PFSK-1 (cell line): Measurements from ENCODE around the gene MTX1.

Experiments
- FOXP2 ChIP-seq: optimal IDR thresholded peaks from 2 replicates; pipeline ENCODE3; 2011; ENCODE audit warnings: borderline replicate concordance, control low read depth, inconsistent platforms; ENCODE audit not compliant: insufficient read depth; ENCODE audit errors: extremely low read length, extremely low read depth
- POLR2AphosphoS5 ChIP-seq: IDR thresholded peaks from 2 replicates; pipeline ENCODE4 v1.6.1; 2012; ENCODE audit warnings: low read depth, mild to moderate bottlenecking, control low read depth, low read length, moderate library complexity
- SIN3A ChIP-seq: IDR thresholded peaks from 2 replicates; pipeline ENCODE4 v1.6.1; 2012; ENCODE audit warnings: mild to moderate bottlenecking, low read length, moderate library complexity, borderline replicate concordance; ENCODE audit not compliant: insufficient read depth
- TAF1 ChIP-seq: IDR thresholded peaks from 2 replicates; pipeline ENCODE4 v1.6.1; 2012; ENCODE audit warnings: low read length, control low read depth, borderline replicate concordance; ENCODE audit not compliant: insufficient read depth
- TF ChIP-seq, protein P1 (sequence below), 2 experiments: IDR thresholded peaks; 2 replicates each; pipeline versions ENCODE4 v1.6.1 to v1.8.0; 2011 to 2012; ENCODE audit warnings: low read depth in 2 of 2, low read length in 2 of 2, control low read depth in 1 of 2, inconsistent platforms in 1 of 2, mild to moderate bottlenecking in 1 of 2, moderate library complexity in 1 of 2; ENCODE audit not compliant: insufficient read depth in 1 of 2

MTX1 gene

DNA sequence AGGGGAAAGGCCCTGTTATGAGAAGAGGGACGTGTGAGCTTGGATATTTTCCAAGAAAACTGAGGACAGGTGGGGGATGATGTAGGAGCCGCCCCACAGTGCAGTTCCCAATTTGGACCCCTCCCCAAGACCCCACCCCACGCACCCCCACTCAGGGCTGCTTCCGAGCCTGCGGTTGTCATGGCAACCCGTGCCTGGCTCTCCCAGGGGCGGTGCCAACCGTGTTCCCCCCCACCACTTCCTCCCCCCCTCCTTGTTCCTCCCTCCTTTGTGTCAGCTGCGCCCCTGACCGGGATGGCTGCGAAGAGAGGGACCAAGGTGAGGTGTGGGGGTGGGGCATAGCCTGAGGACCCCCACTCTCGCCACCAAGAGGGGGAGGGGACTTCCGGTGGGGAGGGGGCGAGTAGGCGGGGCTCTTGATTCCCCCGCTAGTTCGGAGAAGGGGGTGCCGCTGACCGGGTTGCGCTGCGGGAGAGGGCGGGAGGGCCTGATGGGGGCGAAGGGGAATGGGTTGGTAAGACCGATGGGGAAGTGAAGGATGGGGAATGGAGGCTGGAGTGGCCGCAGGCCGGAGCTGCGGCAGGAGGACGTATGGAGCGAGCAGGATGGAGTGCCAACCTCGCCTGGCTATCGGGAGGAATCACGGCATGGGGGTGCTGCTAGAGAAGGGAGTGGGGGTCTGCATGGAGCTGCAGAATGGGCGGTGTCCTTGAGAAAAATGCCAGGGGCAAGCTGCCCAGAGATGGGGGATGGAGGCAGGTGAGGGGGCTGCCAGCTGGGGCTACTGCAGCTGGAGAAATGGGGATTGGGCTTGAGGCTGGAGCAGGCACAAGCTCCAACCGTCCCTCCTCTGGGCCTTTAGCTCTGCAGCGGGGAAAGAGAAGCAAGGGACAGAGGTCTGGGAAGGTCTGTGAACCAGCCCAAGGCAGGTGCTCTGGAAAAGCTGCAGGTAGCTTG, 33.9 kb upstream of the MTX1 start:
- TF ChIP-seq, protein P1, sequence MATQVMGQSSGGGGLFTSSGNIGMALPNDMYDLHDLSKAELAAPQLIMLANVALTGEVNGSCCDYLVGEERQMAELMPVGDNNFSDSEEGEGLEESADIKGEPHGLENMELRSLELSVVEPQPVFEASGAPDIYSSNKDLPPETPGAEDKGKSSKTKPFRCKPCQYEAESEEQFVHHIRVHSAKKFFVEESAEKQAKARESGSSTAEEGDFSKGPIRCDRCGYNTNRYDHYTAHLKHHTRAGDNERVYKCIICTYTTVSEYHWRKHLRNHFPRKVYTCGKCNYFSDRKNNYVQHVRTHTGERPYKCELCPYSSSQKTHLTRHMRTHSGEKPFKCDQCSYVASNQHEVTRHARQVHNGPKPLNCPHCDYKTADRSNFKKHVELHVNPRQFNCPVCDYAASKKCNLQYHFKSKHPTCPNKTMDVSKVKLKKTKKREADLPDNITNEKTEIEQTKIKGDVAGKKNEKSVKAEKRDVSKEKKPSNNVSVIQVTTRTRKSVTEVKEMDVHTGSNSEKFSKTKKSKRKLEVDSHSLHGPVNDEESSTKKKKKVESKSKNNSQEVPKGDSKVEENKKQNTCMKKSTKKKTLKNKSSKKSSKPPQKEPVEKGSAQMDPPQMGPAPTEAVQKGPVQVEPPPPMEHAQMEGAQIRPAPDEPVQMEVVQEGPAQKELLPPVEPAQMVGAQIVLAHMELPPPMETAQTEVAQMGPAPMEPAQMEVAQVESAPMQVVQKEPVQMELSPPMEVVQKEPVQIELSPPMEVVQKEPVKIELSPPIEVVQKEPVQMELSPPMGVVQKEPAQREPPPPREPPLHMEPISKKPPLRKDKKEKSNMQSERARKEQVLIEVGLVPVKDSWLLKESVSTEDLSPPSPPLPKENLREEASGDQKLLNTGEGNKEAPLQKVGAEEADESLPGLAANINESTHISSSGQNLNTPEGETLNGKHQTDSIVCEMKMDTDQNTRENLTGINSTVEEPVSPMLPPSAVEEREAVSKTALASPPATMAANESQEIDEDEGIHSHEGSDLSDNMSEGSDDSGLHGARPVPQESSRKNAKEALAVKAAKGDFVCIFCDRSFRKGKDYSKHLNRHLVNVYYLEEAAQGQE (IDR thresholded peaks at IDR 0.05; ENCODE audit: insufficient read depth in 1 of 2, low read depth in 2 of 2, low read length in 2 of 2): no peak

DNA sequence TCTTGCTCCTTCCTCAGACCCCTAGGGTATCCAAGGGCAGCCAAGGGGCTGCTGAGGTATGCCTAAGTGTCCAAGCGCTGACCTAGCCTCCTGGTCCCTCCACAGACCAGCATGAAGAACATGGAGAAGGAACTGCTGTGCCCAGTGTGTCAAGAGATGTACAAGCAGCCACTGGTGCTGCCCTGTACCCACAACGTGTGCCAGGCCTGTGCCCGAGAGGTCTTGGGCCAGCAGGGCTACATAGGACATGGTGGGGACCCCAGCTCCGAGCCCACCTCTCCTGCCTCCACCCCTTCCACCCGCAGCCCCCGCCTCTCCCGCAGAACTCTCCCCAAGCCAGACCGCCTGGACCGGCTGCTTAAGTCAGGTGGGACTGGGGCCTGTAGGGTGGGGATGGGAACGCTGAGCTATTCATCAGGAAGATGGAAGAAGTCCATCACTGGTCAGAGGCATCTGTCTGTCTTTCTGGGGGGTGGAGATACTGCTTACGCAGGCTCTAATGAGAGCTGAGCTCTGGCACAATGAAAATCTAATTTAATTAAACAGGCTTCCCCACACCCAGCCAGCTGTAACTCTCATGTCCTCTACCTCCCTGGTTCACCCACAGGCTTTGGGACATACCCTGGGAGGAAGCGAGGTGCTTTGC, 33.1 kb upstream of the MTX1 start:
- TF ChIP-seq, protein P1 (IDR thresholded peaks at IDR 0.05; ENCODE audit: insufficient read depth in 1 of 2, low read depth in 2 of 2, low read length in 2 of 2): no peak
- TF ChIP-seq POLR2AphosphoS5 (no peak), SIN3A (no peak), TAF1 (no peak), FOXP2 (no peak)

DNA sequence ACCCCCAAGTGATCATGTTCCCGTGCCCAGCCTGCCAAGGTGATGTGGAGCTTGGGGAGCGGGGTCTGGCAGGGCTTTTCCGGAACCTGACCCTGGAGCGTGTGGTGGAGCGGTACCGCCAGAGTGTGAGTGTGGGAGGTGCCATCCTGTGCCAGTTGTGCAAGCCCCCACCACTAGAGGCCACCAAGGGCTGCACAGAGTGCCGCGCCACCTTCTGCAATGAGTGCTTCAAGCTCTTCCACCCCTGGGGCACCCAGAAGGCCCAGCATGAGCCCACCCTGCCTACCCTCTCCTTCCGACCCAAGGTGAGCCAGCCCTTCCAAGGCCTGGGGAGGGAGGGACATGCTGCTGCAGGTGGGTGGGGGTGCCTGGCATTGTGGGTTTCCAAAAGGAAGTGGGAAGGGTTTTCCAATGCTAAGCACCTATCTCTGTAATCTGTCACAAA, 32.5 kb upstream of the MTX1 start:
- TF ChIP-seq SIN3A (no peak), POLR2AphosphoS5 (no peak), TAF1 (no peak), FOXP2 (no peak)
- TF ChIP-seq, protein P1 (IDR thresholded peaks at IDR 0.05; ENCODE audit: insufficient read depth in 1 of 2, low read depth in 2 of 2, low read length in 2 of 2): no peak

DNA sequence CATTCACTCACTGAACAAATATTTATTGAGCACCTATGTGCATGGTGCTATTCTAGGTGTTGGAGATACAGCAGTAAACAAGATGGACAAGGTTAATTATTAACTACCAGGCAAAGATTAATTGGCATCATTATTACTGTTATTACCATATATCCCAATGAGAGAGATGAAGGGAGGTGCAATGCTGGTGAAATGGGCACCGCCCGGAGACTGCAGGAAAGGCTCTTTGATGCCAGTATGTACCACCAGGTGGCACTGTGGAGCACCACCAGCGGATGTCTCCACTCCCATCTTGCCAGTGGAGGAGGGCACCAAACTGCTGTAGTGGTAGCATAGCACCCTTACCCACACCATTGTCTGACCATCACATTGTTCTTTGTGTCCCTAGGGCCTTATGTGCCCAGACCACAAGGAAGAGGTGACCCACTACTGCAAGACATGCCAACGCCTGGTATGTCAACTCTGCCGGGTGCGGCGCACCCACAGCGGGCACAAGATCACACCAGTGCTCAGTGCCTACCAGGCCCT, 31.9 kb upstream of the MTX1 start:
- TF ChIP-seq, protein P1 (IDR thresholded peaks at IDR 0.05; ENCODE audit: insufficient read depth in 1 of 2, low read depth in 2 of 2, low read length in 2 of 2): no peak
- TF ChIP-seq FOXP2 (no peak), POLR2AphosphoS5 (no peak), TAF1 (no peak), SIN3A (no peak)
